NCI-H1436 (cell line): Measurements from ENCODE around the gene ASB7.

Source experiments
- DNase-seq: peaks from one replicate; lab custom pipeline; 2025; lab: John Stamatoyannopoulos, UW

Gene ASB7

DNA sequence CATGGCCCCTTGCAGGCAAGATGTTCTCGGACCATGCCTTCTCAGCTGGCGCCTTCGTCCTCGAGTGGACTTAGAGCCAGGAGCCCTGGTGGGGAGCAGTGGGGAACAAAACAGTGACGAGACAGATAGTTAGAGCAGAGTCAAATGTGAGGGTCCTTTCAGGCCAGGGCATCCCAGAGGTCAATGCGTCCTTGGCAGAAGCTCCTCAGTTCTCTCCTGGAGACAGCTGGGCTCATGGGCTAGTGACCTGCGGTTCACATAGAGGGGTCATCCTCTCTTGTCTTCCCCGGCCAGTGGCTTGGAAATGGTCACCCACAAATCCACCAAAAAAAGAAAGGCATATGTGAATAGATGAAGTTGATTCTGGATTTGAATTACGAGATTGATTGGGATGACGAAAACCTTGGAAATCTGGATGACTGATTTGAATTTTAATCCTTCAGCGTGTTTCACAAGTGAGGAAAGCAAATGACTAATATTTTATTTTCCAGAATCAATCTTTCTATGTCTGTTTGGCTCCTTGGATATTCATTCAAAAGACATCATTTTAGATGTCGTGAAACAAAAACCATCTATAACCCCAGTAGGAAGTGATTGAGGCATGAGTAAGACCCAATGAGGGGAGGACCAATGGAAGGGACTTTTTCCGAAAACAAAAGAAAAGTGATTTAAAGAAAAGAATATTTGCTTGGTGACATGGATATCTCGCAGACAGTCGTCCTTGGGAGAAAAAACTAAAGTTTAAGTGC lies 84.5 kb downstream of the ASB7 start:
- no peak for DNase-seq

DNA sequence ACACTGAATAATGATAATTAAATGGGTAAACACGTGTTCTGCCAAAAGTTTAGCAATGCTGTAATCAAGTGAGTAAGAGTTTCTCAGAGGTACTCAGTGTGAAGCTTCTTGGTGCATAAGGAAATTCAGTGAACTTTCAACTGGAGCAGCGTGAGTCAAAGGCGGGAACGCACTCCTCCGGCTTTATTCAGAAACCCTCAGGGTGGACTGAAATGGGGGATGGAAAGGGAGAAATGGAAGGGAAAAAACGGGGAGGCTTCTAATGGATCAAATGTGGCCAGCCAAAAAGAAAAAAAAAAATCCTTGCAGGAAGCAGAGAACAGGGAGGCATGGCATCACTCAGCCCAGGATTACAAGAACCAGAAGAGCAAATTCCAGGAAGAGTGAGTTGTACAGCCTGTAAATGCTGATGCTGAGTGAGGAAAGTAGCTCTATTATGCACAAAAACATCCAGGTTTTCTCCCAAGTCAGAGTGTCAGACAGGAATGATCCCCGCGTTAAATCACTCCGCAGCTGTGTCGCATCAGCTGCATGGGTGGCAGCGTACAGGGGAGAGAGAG lies 85.3 kb downstream of the ASB7 start:
- no peak for DNase-seq

DNA sequence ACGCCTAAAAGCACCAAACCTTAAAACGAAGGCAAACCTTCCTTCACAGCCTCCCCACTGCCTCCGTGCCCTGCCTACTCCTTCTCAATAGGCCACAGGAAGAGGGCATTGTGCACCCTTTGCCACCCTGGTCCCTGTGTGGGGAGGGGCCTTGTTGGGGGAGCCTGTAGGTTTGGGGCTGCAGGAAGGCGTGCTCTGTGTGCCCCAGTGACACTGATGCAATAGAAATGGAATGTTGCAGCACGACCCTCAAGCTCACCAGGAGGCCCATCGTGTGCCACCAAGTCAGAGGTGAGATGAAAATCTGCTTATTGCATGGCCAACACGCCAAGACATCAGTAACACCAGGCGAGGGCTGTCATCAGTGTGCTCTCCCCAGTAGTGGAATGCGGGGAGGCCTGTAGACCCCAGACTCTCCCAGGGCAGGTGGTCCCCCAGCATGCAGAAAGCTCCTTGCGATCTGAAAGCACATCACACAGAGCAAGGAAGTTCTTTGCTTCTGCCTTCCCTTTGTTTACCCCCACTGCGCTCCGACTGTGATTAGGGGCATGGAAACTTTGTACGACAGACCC lies 86.2 kb downstream of the ASB7 start:
- DNase-seq = no peak

DNA sequence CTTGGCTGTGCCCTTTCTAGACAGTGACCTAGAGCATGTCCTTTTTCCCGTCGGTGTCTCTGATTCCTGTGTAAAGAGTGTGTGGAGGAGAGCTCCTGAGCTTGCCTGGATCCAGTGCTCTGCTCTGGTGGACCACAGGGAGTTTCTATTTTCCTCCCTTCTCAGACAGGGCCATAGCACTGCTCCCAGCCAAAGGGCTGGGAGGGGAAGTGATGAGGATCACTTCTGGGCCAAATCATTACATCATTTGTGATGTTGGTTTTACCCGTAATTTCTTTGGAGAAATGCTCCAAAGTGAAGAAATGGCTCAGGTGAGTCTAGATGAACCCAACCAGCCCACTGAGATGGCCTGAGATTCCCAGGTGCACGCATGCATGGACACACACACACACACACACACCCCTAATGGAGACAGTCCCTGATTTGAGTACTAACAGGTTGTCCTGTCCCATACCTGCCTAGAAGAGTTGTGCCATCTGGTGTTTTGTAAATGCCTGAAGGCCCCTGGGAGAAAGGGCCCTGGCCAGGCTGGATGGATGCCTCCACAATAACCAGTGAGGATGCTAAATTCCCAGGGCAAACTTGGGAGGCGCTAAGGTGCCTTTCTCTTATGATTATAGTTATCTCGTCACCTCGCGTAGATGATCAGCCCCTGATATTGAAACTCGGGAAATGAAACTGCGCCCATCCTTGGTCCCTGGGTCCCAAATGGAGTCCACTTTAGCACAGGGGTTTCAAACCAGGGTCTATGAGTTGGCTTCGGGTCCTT lies 86.9 kb downstream of the ASB7 start:
- no peak for DNase-seq

DNA sequence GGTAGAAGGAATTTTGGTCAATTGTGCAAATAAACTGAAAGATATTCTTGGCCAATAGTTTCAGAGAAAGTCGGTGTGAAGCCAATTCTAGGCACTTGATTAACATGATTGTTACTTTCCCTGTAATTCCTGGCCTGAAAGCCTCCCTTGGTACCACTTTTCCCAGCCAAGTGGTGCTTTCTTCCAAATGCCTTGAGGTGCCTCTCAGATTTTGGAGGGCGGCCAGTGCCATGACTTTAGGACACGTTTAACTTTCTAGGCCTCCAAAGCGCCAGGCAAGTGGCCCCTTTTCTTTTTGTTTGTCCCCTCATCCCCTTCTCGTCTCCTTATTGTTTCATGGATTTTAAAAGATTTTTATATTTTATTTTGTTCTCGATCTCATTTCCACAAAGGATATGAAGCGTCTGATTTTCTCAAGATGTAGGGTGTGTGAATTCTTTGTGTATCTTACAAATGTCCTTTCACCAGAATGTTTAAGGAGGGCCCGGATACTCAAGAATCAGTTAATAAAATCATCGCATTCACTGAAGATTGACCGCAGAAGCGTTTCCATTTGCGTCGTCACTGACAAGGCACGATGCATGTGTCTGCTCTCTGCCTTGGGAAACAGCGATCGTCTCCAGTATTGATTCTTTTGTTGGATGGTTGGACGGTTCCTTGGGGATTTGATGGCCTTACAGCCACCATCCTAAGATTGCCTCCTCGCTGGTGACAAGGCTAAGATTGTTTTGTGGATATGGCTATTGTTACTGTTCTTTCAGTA lies 87.8 kb downstream of the ASB7 start:
- no peak for DNase-seq

DNA sequence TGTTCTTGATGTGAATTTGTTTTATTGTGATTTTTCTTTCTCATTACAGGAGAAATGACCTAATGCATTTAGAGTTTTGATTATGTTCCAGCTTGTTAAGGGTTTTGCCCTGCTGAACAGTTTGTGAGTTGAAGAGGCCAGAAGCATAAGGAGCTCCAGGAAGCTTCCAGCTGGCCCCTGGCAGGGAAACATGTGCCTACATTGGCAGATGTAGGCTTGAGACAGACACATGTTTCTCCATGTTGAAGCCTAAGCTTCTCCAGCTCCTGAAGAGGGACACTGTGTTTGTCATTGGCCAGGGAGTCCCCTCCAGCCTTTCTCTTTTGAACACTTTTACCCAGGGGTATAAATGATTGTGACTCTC lies 88.4 kb downstream of the ASB7 start:
- DNase-seq = no peak

DNA sequence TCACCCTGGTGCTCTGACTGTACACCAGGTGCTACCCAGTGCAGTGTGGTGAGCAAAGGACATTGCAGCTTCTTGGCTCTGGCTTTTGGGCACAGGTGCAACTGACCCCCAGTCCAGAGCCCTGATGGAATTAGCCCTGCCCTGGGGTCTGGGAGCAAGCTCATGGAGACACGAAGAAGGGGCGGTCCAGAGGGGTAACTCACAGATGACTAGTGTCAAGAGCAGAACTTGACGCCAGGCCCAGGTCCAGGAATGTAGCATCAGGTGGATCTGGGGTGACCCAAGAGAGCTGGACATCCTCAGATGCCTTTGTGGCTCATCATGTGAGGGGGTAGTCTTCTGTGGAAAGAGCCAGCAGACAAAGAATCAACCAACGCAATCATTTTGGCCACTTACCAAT lies 88.9 kb downstream of the ASB7 start:
- DNase-seq = no peak

DNA sequence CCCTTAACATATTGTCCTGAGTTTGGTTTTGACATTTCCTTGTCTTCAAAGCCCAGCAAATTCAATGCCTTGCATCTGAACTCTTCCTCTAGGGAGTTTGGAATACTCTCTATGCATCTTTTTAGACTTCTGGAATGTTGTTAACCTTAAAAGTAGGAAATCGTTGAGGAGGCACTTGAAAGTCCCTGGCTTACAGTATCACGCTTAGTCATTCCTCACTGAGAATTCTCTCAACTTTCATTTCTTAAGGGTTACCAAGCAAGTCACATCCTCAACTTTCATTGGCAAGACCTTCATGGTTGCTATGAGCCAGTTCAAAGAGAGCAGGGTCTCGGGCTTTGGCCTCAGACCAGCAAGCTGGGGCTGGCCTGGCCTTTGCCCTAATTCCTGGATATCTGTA lies 89.9 kb downstream of the ASB7 start:
- DNase-seq = no peak

DNA sequence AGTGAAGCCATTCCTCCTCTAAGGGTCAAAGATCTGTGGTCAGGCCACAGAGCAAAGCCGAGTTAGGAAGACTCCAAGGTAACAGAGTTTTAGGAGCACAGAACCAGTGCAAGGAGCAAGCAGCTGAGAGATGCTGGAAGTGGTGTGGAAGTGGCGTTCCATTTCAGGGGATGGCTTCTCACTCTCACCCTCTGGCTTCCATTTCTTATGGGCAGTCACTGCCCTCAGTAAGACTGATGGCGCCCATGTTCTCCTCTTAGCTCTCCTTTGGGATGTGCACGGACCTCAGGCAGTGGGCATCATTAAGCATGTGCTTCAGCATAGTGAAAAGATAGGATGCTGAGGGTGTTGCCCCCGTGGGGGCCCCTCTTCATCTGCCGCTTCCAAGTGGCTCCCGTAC lies 90.3 kb downstream of the ASB7 start:
- no peak for DNase-seq

DNA sequence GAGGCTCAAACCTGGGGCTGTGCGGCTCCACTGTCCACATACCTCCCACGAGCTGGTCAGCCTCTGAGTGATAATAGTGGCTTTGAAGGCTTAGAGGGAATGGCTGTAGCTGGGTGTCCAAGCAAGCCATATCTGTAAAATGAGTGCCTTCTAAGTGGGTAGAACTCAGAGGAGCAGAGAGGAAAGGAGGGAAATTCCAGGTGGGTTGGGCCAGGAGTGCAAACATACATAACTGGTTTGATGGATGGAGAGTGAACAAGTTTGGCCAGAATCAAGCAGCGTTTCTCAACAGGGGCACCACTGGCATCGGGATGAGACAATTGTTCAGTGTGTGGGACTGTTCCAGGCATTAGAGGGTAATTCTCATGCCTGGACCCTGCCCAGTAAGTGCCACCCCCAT lies 91.1 kb downstream of the ASB7 start:
- no peak for DNase-seq

DNA sequence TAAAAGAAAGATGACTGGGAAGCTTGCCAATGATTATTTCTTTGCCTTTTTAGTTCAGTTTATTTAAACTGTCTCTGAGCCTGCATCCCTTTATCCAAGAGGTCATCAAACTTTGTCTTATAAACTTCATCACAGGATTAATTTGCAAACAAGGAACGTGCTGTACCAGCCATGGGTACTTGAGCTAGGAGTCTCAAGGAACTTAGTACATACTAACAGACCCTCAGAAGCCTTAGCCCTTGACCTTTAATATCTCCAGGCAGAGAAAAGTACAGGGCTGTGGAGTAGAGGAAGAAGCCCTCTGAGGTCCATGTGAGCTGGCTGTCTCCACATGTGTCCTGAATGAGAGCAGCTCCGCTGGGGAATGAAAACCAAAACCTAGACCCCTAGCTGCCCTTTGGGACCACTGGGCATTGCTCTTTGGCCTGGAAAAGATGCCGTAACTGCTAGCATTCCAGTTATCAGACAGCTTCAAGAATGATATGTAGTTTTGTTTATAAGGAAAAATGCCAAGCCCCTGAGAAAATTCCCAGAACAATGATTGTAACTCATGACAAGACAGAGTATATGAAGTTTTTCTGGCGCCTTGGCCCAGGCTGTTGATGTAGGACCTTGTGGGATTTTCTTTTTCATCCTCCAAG lies 92.1 kb downstream of the ASB7 start:
- DNase-seq = no peak

DNA sequence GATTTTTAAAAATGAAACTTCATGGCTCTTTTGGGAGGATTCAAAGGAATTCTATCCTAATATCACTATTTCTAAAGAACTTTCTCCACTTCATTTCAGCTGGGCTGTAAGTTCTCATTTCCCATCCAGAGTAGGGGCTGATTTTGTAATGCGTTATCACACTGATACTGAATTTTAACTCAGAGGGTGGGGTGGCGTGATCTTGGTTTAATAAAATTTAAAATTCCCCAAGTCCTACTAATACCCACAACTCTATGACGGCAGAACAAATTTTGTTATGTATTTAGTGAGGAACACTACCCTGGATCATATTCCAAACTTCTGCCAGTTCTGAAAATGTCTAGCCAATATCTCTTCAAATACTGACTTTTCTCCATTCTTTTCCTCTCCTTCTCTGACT lies 92.7 kb downstream of the ASB7 start:
- DNase-seq = no peak

DNA sequence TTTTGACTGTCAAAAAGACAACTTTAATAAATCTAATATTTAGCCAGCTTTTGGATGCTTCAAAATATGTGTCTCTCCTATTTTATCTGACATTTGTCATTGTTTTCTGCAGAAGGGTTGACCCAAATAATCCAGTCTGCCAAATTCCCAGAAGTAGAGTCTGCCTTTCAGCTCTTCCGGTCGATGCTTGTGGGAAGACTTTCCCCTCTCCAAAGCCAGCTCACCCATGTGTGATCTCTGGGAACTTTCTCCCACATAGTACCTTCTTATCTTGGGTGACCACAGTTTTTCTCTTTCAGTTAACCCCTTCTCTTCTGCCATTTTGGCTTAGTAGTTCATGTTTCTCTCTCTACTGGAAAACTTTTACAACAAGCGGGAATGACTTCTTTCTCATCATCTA lies 94.1 kb downstream of the ASB7 start:
- no peak for DNase-seq
